ENCODE results near the gene ATP1B1. TPM values are rescaled to one million over a fixed set of nuclear protein-coding genes. Genes with fewer than 3 reads are reported as not detected.
A peak's percentile ranks its signal among the peaks of the same experiment; 100 is the strongest.

The ATP1B1 gene
- total RNA-seq, 1 donor from 2014 or later, result 10.1 TPM

DNA sequence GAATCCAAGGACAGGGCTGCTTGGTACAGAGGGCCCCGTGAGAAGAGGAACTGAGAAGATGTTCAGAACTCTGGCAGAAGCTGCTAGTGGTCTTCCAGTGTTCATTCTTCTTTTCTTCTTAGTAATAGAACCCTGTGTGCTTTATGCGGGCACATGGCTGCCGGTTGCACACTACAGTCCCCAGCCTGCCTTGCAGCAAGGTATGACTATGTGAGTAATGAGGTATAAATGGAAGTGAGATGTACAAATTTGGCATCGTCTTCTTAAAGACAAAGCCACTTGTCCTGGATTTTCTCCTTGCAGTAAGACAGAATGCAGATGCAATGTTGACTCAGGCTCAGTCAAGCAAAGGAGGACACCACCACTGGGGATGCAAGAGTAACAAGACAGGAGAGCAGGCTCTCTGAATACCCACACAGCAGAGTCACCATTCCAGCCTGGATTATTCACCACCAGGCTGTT is 15.0 kb upstream of the ATP1B1 start:
- ATAC-seq (no peak), DNase-seq (ENCODE audit: low spot score) (no peak)
- intact Hi-C loops (cut with DNase I), result no loop called here

DNA sequence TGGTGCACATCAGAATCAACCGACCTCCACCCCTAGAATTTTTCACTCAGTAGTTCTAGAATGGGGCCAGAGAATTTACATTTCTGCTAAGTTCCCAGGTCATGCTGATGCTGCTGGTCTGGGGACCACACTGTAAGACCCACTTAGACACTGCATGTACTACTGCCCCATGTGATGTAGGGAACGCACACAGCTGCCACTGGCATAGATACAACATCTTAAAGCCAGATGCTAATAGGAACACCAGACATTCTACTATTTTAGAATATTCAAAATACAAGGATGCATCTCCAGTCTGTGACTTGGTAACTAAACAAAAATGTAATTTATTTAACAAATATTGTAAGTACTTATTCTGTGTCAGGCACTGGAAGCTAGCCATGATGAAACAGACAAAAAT is 14.1 kb upstream of the ATP1B1 start:
- DNase-seq (ENCODE audit: low spot score) (no peak), ATAC-seq (no peak)
- intact Hi-C loops (cut with DNase I), result no loop called here

- intact Hi-C loops (cut with DNase I), result no loop called here
- DNase-seq (ENCODE audit: low spot score), result no peak
- no peak for ATAC-seq
Measured at GRCh38 chr1:169094897-169095569, 11.5 kb upstream of the ATP1B1 start.

GRCh38 chr1:169098380-169098779 is 8.1 kb upstream of the ATP1B1 start:
- DNase-seq (ENCODE audit: low spot score), result no peak
- intact Hi-C loops (cut with DNase I), result no loop called here
- no peak for ATAC-seq

DNA sequence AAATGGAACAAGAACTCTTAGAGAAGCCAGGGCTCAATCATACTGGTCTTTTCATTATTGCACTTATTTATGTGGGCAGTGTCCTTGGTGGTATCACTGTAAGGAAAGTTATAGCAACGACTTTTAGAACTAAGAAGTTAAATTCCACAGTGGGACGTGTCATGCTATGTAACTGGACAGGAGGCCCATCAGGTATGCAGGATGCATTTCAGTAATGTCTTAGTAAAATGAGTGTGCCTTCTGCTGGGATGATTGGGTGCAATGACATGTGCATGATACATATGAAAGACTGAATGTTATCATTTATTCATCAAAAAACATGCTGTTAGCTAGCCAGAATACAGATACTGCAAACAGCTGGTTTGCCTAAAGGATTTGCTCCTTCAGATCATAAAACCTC is 6.9 kb upstream of the ATP1B1 start:
- ATAC-seq, result no peak
- no peak for DNase-seq (ENCODE audit: low spot score)
- intact Hi-C loops (cut with DNase I), result no loop called here

- intact Hi-C loops (cut with DNase I), result no loop called here
- no peak for ATAC-seq
- DNase-seq (ENCODE audit: low spot score), result no peak
Measured at GRCh38 chr1:169100208-169100607, 6.3 kb upstream of the ATP1B1 start.

DNA sequence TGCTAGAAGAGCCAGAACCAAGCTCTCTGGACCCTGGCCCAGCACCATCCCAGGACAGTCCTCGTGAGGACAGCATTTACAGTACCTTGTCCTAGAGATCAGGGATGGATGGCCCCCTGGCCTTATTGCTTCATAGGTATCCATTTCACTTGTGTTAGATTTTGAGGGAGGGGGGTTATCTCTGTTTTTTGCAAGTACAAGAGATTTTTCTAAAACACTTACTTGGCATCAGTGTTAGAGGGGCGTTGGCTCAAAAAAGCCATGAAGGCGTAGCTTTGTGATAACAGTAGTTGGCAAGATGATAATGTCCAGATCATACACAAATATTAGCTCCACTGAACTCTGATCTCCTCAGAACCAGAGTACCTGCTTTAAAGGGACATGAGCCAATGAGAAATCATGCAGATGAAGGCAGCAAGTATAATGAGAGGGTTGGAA is 5.8 kb upstream of the ATP1B1 start:
- ATAC-seq, result no peak
- intact Hi-C loops (cut with DNase I), result no loop called here

DNA sequence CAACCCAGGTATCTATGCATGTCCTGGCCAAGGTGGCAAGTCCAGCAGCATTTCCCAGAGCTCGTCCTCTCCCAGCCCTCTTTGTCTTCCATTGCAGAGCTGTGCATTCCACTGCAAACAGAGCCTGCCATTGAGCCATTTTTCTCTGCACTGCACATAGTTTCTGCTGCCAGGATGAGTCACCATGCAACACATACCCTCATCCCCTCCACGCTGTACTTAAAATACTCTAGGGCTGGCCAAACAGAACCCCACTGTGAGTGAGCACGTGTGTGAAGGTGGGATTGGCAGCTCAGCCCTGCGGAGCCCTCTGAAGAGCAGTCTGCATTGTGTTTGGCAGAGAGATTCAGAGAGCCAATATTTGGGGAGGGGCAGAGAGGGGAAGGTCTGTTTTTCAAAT is 3.9 kb upstream of the ATP1B1 start:
- no peak for ATAC-seq
- no peak for DNase-seq (ENCODE audit: low spot score)
- intact Hi-C loops (cut with DNase I), result no loop called here

More for the DNA sequence above, 5.8 kb upstream of the ATP1B1 start:
- no peak for DNase-seq (ENCODE audit: low spot score)

DNA sequence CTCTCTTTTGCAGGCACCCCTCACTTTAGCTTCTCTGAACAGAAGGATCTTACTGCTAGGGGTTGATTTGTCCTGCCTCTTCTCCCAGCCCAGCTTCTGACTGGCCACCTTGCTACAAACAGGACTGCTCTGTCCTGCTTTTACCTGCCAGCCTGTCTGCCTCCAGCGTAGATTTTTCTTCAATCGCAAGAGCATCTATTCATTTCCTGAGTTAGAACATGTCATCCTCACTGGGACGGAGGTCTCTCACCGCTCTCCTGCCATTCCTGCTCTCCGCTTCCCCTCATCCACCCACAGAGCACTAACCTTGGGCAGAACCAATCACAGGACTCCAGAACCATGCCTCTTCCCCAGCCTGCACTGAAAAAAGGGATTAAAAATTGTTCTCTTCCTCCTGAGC is 3.5 kb upstream of the ATP1B1 start:
- intact Hi-C loops (cut with DNase I), result no loop called here
- ATAC-seq (no peak), DNase-seq (ENCODE audit: low spot score) (no peak)

DNA sequence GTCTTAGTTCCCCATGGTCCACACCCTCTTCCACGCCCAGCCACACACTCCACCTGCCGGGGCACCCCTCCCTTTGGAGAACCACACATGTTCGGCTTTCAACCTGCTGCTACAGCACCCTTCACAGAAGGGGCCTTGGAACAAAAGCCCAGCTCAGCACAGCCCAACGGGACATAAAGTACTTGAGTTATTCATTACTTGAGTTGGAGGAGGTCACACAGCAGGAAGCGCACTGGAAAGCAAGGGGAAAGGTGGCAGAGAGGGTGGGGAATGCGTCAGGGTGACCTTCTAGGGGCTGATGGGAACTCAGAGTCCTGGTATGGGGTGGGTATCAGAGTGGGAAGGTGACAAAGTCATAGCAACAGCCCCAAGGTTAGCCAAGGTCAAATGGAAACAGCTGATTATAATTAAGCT is 3.0 kb upstream of the ATP1B1 start:
- intact Hi-C loops (cut with DNase I), result no loop called here
- DNase-seq (ENCODE audit: low spot score), result no peak

GRCh38 chr1:169105087-169105433 is 1.4 kb upstream of the ATP1B1 start:
- ATAC-seq (no peak), DNase-seq (ENCODE audit: low spot score) (no peak)
- intact Hi-C loops (cut with DNase I), result no loop called here

More for the DNA sequence above, 3.0 kb upstream of the ATP1B1 start:
- ATAC-seq, result no peak

- DNase-seq (ENCODE audit: low spot score), result peak; percentile 75
- intact Hi-C loops (cut with DNase I), result no loop called here
- peak; percentile 34 for ATAC-seq
Measured at GRCh38 chr1:169105434-169106094, 926 bp upstream of the ATP1B1 start.

DNA sequence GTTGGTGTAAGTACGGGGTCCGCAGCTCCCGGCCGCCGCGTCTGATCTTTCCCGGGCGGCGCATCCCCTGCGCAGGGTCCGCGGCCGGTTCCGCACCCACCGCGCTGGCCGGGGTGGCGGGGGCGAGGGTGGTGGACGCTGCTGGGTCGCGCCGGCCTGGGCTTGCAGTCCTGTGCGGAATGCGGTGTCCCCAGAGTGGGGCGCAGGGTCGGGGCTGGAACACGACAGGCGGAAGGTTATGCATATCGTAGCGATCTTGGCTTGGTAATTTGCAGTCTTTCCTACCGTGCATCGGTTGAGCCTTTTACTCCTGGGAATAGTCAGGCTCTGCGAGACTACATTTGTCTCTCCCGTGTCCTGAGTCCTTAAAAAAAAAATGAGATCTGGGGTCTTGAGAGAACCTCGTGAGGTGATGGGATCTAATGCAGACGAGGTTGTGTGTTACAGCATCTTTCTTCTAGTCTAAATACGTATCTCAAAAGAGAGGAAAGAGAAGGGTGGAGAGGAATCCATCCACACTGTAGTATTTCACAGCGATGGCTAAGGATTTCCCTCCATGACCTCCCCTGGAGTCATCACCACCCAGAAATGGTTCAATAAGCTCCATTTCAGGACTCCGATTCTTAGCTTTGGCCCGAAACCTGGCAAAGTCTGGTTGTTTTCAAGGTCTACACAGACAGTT is 572 bp downstream of the ATP1B1 start:
- intact Hi-C loops (cut with DNase I), result no loop called here
- DNase-seq (ENCODE audit: low spot score) (no peak), ATAC-seq (no peak)

DNA sequence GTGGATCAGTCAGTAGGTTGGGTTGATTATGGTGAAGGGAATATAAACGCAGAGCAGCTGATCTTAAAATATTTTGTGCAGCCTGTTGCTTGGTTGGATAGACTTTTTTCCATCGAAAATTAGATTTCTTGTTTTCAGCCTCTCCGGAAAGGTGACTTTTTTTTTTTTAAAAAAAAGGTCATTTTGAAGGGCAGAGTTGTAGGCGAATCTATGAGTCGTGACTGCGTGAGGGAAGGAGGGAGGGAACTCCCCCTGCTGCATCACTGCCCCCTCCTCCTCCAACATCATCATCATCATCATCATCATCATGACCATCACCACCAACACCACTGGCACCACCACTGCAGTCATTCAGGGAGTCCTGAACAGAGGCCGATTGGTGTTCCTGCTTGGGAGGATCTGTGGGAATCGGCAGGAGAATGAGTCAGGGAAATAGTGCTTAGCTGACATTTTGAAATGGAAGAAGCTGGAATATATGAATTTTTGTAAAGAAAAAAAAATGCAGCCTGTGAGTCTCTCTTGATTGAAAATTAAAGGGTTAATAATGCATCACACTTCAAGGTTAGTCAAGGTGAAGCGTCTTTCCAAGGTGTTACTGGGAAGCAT is 1.2 kb downstream of the ATP1B1 start:
- ATAC-seq, result no peak
- no peak for DNase-seq (ENCODE audit: low spot score)
- intact Hi-C loops (cut with DNase I), result no loop called here

- DNase-seq (ENCODE audit: low spot score) (no peak), ATAC-seq (no peak)
- intact Hi-C loops (cut with DNase I), result no loop called here
Measured at GRCh38 chr1:169108223-169108622, 1.7 kb downstream of the ATP1B1 start.

DNA sequence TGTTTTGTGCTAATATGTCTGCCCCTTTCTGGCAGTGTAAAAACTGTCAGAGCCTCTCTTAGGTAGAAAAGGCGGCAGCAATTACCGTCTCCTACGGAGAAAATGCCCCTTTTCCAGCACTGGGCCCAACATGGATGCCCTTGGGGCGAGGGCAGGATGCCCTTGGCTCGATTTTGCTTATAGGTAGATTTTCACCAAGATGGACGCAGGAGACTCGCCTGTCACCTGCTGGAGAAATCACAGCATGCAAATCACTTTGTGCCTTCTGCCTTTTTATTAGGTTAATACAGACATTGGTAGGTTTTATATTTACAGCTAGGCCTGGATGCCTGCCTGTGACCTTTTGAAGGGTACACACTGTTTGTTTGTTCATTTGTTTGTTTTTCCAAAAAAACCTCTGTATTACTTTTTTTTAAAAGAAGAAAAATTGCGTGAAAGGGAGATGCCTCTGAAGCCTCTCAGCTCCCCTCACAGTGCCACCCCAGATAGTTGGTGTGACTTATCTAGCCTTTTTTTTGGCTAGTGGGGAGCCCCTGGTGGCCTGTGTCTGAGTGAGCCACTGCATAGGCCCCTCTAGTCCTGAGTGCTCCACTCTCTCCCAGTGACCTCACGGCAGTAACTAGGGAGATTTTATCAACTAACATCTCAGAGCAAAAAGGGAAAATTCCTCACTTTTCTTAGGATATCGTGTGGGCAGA is 2.5 kb downstream of the ATP1B1 start:
- DNase-seq (ENCODE audit: low spot score), result no peak
- intact Hi-C loops (cut with DNase I), result no loop called here
- peak; percentile 38 for ATAC-seq

DNA sequence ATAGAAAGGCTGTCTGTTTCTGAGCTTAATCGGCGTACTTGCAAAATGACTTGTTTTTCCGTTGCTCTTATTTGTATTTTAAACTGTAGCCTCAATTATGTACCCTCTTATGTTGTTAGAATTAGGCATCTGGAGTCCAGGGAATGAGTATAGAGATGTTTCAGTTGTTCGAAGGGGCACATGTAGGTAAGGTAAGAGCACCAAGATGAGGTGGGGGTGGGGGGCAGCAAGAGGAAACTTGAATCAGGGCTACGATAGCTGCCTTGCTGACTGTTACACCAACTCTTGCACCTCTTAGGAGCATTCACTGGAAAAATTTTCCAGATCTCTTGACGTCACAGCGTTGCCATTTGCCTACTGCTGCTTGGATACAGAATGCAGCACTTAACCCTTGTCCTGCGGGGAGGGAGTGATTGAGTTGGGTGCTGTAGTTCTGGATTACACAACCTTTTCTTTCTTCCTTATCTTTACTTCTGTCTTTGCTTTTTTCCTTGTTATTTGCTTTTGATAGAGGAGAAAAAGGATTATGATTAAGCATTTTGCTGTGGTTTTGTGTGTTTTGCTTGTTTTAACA is 3.2 kb downstream of the ATP1B1 start:
- no peak for DNase-seq (ENCODE audit: low spot score)
- intact Hi-C loops (cut with DNase I), result no loop called here
- no peak for ATAC-seq

DNA sequence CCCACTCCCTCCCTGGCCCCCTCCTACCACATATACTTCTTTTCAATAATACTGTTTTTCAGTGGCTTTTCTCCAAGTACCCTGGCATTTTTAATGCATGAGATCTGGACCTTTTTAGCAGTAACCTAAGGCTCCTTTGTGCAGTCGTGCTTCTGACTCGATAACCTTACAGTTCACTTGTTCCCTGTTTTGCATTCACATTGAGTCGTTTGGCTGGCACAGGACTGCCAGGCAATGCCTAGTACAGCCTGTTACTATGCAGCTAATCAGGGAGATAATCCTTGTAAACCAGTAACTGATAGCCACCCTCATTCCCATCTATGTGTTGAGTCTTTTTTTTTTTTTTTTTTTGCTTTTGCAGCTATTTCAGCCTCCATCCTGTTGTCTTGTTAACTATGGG is 3.7 kb downstream of the ATP1B1 start:
- ATAC-seq (no peak), DNase-seq (ENCODE audit: low spot score) (no peak)
- intact Hi-C loops (cut with DNase I), result no loop called here
